PC-3 (cell line): ENCODE measurements around the gene VEZT. TPM values are rescaled to one million over a fixed set of nuclear protein-coding genes. Genes with fewer than 3 reads are reported as not detected.
A peak's percentile ranks its signal among the peaks of the same experiment; 100 is the strongest.

Source experiments
- ATAC-seq: fragments of 200-7000 bp; cut with Tn5 transposase; 2 replicates; pipeline ENCODE4 v1.9.1; 2020; ENCODE audit warnings: mild to moderate bottlenecking, moderate library complexity
- BruUV-seq: library from RNA; stranded (reverse); fragments of 400-500 nt; replicated peaks from 2 replicates; lab custom pipeline; 2021; lab: Mats Ljungman, UMichigan
- CTCF ChIA-PET: fragments of 300-600 bp; sonication (Branson Sonifier 250); formaldehyde crosslinking; loops from one replicate; lab custom pipeline; 2022; ENCODE audit warnings: antibody characterized with exemption; lab: Charles Lee
- POLR2A ChIA-PET: fragments of 300-600 bp; sonication (Branson Sonifier 250); formaldehyde crosslinking; loops from one replicate; lab custom pipeline; 2022; ENCODE audit warnings: antibody characterized with exemption; ENCODE audit not compliant: unreplicated experiment; lab: Charles Lee
- DNase-seq: peaks from one replicate; pipeline ENCODE4 v3.0.0-alpha.2; 2015
- H2AFZ ChIP-seq: fragments of 300-600 bp; sonication (generic); 2 replicates; pipeline ENCODE4 v1.6.0; 2016; ENCODE audit warnings: antibody characterized with exemption, low read length
- H3F3A ChIP-seq: fragments of 300-600 bp; sonication (generic); one replicate; pipeline ENCODE4 v1.6.0; 2017; ENCODE audit warnings: antibody characterized with exemption, low read length, control low read depth, mild to moderate bottlenecking; ENCODE audit not compliant: unreplicated experiment
- H3K27ac ChIP-seq: fragments of 300-600 bp; sonication (generic); 2 replicates; pipeline ENCODE4 v1.5.1; 2016; ENCODE audit warnings: mild to moderate bottlenecking, low read length
- H3K27me3 ChIP-seq: fragments of 300-600 bp; sonication (generic); 2 replicates; pipeline ENCODE4 v1.6.1; 2016; ENCODE audit warnings: low read length, mixed read lengths
- H3K36me3 ChIP-seq: fragments of 300-600 bp; sonication (generic); 2 replicates; pipeline ENCODE4 v1.6.1; 2016; ENCODE audit warnings: low read depth, mixed run types, low read length, mixed read lengths
- H3K4me1 ChIP-seq: fragments of 300-600 bp; sonication (generic); 2 replicates; pipeline ENCODE4 v1.5.1; 2016; ENCODE audit warnings: low read length; ENCODE audit not compliant: insufficient read depth
- H3K4me2 ChIP-seq: fragments of 300-600 bp; sonication (generic); 2 replicates; pipeline ENCODE4 v1.6.0; 2016; ENCODE audit warnings: low read length
- H3K4me3 ChIP-seq: fragments of 300-600 bp; sonication (generic); 2 replicates; pipeline ENCODE4 v1.5.1; 2016; ENCODE audit warnings: mild to moderate bottlenecking, low read length, mixed read lengths
- H3K79me2 ChIP-seq: fragments of 300-600 bp; sonication (generic); 2 replicates; pipeline ENCODE4 v1.6.1; 2017; ENCODE audit warnings: low read length, mixed read lengths
- H3K9ac ChIP-seq: fragments of 300-600 bp; sonication (generic); 2 replicates; pipeline ENCODE4 v1.6.0; 2016; ENCODE audit warnings: mild to moderate bottlenecking, low read length
- H3K9me2 ChIP-seq: fragments of 300-600 bp; sonication (generic); replicated peaks from 2 replicates; pipeline ENCODE4 v1.6.1; 2016; ENCODE audit warnings: mixed run types, low read length, mixed read lengths
- H3K9me3 ChIP-seq: fragments of 300-600 bp; sonication (generic); 2 replicates; pipeline ENCODE4 v1.6.1; 2016; ENCODE audit warnings: low read length, mixed read lengths
- H4K20me1 ChIP-seq: fragments of 300-600 bp; sonication (generic); 2 replicates; pipeline ENCODE4 v1.6.1; 2016; ENCODE audit warnings: low read length, mixed read lengths
- CTCF ChIP-seq: fragments of 300-600 bp; sonication (generic); conservative IDR thresholded peaks from 2 replicates; pipeline ENCODE4 v1.5.1; 2017; ENCODE audit warnings: antibody characterized with exemption, low read depth, mild to moderate bottlenecking, low read length
- EZH2 ChIP-seq: fragments of 300-600 bp; sonication (generic); IDR thresholded peaks from one replicate; pipeline ENCODE4 v1.6.1; 2017; ENCODE audit warnings: antibody characterized with exemption, mild to moderate bottlenecking, low read length; ENCODE audit not compliant: unreplicated experiment
- EZH2phosphoT487 ChIP-seq: fragments of 300-600 bp; sonication (generic); IDR thresholded peaks from 2 replicates; pipeline ENCODE4 v1.6.1; 2018; ENCODE audit warnings: mild to moderate bottlenecking, antibody characterized with exemption, low read length, borderline replicate concordance
- intact Hi-C: fragments of 100-400 bp; cut with micrococcal nuclease; formaldehyde crosslinking; loops from 2 replicates; pipeline ENCODE4 v1.9.0; 2023
- total RNA-seq: library from RNA; depleted of rRNA; stranded (reverse); fragments of >200 nt; gene quantifications from 2 replicates; pipeline ENCODE4 v1.2.3, GENCODE V29; 2014

Gene VEZT
- total RNA-seq, 1 experiment from 2014 or later: 83.6 TPM

- no peaks in the 10 kb centered on the region for H3K9me2 ChIP-seq
- DNase-seq (no peak), ATAC-seq (no peak)
- no peak overlapping the region for H2AFZ ChIP-seq
- H3K9me3 ChIP-seq: no peaks in the 10 kb centered on the region
- ChIA-PET POLR2A (no interaction called here), CTCF (no interaction called here)
- peaks cover 19% of the 10 kb centered on the region for H4K20me1 ChIP-seq
- H3K4me3 ChIP-seq: no peak overlapping the region
- intact Hi-C loops: no loop called here
- H3K9ac ChIP-seq: no peak overlapping the region
- no peak overlapping the region for H3K4me2 ChIP-seq
- TF ChIP-seq EZH2 (no peak), CTCF (no peak), EZH2phosphoT487 (no peak)
- H3K27me3 ChIP-seq: no peaks in the 10 kb centered on the region
- H3K27ac ChIP-seq: no peak overlapping the region
- no TSS peak for BruUV-seq
- H3K36me3 ChIP-seq: peaks cover 30% of the 10 kb centered on the region
- no peaks in the 10 kb centered on the region for H3K4me1 ChIP-seq
- H3F3A ChIP-seq: no peaks in the 10 kb centered on the region
- peaks cover 100% of the 10 kb centered on the region for H3K79me2 ChIP-seq
These were observed 26.0 kb downstream of the VEZT start for GRCh38 chr12:95243497-95244183.

GRCh38 chr12:95244350-95244749 lies 26.7 kb downstream of the VEZT start:
- Histone ChIP-seq H2AFZ (no peak overlapping the region), H3K36me3 (peaks cover 30% of the 10 kb centered on the region), H3F3A (no peaks in the 10 kb centered on the region), H3K4me3 (no peak overlapping the region), H3K27me3 (no peaks in the 10 kb centered on the region), H3K27ac (no peak overlapping the region), H4K20me1 (peaks cover 16% of the 10 kb centered on the region; the same call in 1 of the 2 replicates), H3K9me2 (no peaks in the 10 kb centered on the region), H3K4me2 (no peak overlapping the region), H3K4me1 (no peaks in the 10 kb centered on the region), H3K9me3 (no peaks in the 10 kb centered on the region), H3K79me2 (peaks cover 100% of the 10 kb centered on the region), H3K9ac (no peak overlapping the region)
- CTCF ChIA-PET: interaction anchor here (0.6 kb wide), 1 partner anchor 142 kb away, joined by 3 read pairs; no protein-coding TSS in a partner anchor
- intact Hi-C loops: no loop called here
- TF ChIP-seq CTCF (no peak), EZH2phosphoT487 (no peak), EZH2 (no peak)
- DNase-seq: no peak
- POLR2A ChIA-PET: no interaction called here
- ATAC-seq: no peak
- BruUV-seq: no TSS peak

DNA sequence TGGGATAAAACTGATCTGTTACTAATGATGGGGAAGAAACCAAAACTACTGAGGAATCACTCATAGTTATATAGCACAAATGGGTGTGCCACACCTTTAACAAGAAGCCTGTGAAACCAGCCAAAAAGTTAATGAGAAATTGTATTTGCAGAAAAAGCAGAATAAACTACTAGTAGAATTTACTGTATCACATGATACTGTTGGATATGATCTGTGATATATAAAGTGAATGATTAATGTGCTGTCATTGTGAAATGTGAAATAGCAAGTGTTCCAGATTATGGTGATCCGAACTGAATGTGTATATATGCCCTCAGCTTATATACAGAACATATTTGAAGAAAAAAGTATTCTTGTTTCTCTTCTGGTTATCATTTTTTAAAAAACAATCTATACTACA lies 30.5 kb downstream of the VEZT start:
- no peaks in the 10 kb centered on the region for H3K9me2 ChIP-seq
- no peak overlapping the region for H3K9ac ChIP-seq
- H3K4me1 ChIP-seq: no peaks in the 10 kb centered on the region
- no peak overlapping the region for H3K4me3 ChIP-seq
- H2AFZ ChIP-seq: no peak overlapping the region
- H3K36me3 ChIP-seq: peaks cover 33% of the 10 kb centered on the region; the same call in 1 of the 2 replicates
- no peaks in the 10 kb centered on the region for H3F3A ChIP-seq
- H3K4me2 ChIP-seq: no peak overlapping the region
- TF ChIP-seq CTCF: no peak
- TF ChIP-seq EZH2phosphoT487: no peak
- TF ChIP-seq EZH2: no peak
- ChIA-PET POLR2A (no interaction called here), CTCF (no interaction called here)
- peak; percentile 46; the same call in 1 of the 2 replicates for ATAC-seq
- H3K9me3 ChIP-seq: no peaks in the 10 kb centered on the region
- DNase-seq: no peak
- H3K79me2 ChIP-seq: peaks cover 86% of the 10 kb centered on the region
- no peaks in the 10 kb centered on the region for H3K27me3 ChIP-seq
- intact Hi-C loops: no loop called here
- BruUV-seq: no TSS peak
- peaks cover 10% of the 10 kb centered on the region; the same call in 1 of the 2 replicates for H4K20me1 ChIP-seq
- no peak overlapping the region for H3K27ac ChIP-seq
